ENCODE data around the gene EHMT1.

The EHMT1 gene

GRCh38 chr9:137755261-137755927 lies 136.6 kb downstream of the EHMT1 start:
- TF ChIP-seq, protein P1, sequence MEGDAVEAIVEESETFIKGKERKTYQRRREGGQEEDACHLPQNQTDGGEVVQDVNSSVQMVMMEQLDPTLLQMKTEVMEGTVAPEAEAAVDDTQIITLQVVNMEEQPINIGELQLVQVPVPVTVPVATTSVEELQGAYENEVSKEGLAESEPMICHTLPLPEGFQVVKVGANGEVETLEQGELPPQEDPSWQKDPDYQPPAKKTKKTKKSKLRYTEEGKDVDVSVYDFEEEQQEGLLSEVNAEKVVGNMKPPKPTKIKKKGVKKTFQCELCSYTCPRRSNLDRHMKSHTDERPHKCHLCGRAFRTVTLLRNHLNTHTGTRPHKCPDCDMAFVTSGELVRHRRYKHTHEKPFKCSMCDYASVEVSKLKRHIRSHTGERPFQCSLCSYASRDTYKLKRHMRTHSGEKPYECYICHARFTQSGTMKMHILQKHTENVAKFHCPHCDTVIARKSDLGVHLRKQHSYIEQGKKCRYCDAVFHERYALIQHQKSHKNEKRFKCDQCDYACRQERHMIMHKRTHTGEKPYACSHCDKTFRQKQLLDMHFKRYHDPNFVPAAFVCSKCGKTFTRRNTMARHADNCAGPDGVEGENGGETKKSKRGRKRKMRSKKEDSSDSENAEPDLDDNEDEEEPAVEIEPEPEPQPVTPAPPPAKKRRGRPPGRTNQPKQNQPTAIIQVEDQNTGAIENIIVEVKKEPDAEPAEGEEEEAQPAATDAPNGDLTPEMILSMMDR (IDR thresholded peaks at IDR 0.05; ENCODE audit: extremely low read depth, missing control alignments) = no peak
- no peak for DNase-seq (ENCODE audit: low spot score)

DNA sequence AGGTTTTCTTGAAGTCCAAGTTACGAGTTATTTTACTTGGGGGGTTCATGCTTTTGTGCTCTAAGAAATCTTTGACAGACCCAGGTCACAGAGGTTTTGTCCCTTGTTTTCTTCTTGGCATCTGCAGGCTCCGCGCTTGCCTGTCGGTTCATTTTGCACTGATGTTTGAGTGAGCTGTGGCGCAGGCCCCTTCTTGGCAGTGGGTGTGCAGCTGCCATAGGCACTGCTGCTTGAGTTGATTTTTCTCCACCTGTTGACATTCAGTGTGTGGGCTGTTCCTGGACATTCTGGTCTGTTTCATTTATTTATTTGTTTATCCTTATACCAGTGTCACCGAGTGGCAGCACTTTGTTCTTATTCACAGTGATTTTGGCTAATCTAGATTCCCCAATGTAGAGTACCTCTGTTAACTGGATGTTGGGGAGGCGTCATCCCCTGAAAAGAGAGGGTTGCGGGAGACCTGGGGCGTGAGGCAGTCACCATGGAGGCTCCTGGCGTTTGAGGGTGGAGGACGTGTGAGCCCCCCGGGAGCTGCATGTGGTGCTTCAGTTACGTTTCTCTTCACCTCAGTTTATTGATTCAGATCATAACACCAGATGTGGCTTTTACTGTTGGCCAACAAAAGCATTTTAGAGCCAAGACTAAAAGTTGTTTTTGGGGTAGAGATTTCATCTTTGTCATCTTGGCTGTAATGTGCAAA lies 137.4 kb downstream of the EHMT1 start:
- no peak for DNase-seq (ENCODE audit: low spot score)
- TF ChIP-seq, protein P1 (IDR thresholded peaks at IDR 0.05; ENCODE audit: extremely low read depth, missing control alignments) = no peak

DNA sequence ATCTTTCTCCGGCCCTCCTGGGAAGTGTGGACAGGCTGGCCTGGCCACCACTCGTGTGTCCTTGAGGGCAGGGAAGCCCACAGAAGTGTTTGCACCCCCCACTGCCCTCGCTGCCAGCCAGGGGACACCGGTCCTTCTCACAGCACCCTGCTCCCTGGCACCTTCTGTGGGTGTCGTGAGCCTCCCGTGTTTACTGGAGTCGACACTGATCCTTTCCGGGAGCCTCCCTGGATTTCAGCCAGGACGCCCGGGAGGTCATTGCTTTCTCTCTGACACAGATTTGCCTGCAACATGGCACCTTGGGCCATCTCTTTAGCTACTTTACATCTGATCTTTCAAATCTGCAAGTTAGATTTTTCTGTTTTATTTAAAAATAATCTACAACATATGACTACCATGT lies 138.3 kb downstream of the EHMT1 start:
- DNase-seq (ENCODE audit: low spot score) = no peak
- TF ChIP-seq, protein P1 (IDR thresholded peaks at IDR 0.05; ENCODE audit: extremely low read depth, missing control alignments) = no peak

DNA sequence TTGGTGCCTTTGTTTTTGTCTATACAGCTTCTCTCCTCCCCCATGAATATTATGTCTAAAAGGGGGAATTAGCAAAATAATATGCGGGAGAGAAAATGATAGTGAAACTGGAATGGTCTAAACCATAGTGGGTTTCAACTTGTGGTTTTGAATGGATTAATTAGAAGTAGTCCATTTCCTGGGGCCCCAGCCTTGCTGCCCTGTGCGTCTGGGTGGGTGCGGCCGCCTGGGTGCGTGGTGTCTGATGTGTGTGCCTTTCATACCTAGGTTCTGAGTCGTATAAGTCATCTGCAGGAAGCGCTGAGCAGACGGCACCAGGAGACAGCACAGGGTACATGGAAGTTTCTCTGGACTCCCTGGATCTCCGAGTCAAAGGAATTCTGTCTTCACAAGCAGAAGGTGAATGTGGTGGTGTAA lies 138.8 kb downstream of the EHMT1 start:
- peak; percentile 58 for DNase-seq (ENCODE audit: low spot score)

DNA sequence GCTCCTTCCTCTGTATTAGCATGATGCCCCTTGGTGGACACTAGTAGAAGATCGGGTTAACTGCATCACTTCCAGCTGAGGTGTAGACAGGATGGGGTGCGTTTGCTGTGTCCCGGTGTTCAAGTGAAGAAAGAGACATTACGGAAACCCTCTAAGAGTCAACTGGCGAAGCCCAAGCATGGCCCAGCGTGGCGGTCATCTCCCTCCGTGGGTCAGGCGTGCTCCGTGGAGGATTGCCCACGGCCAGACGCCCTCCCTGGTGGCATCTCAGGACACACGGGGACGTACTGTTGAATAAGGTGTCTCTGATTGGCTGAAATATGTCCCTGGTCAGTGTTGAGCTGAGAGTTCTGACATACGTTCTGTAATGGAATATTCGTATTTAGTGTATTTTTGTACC lies 139.3 kb downstream of the EHMT1 start:
- no peak for DNase-seq (ENCODE audit: low spot score)
- TF ChIP-seq, protein P1 (IDR thresholded peaks at IDR 0.05; ENCODE audit: extremely low read depth, missing control alignments) = no peak

More for the DNA sequence above, 138.8 kb downstream of the EHMT1 start:
- TF ChIP-seq, protein P1 (IDR thresholded peaks at IDR 0.05; ENCODE audit: extremely low read depth, missing control alignments) = no peak

- TF ChIP-seq, protein P1 (IDR thresholded peaks at IDR 0.05; ENCODE audit: extremely low read depth, missing control alignments) = no peak
These were observed 140.3 kb downstream of the EHMT1 start for GRCh38 chr9:137759117-137759516.

DNA sequence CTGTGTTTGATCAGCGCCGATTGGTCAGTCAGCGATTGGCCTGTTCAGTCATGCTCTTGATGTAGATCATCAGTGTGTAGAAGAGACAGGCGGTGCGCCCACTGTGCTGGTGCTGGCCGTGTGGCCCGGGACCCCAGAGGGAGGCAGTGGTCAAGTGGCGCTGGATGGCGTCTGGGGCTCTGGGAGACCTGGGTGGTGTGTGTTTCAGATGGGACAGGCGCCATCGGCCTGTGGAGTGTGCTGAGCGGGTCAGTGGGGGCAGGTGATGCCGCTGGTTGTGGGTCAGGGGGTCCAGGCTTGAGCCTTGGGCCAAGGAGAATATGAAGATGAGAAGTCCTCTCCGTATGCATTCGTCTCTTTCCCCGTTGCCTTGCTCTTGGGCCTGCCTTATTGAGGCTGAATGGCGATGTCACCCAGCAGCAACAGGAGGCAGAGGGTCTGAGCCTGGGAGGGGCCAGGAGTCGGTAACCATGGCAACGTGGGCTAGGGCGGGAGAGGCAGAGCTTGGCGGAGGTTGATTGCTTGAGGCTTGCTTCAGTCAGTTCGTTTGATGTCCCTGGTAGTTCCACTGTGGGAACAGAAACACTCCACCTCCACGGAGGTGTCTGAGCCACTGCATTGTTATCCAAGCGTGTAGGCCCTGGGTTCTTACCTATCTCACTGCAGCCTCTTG lies 141.0 kb downstream of the EHMT1 start:
- DNase-seq (ENCODE audit: low spot score) = no peak
- TF ChIP-seq, protein P1 (IDR thresholded peaks at IDR 0.05; ENCODE audit: extremely low read depth, missing control alignments) = no peak

More at GRCh38 chr9:137759117-137759516, 140.3 kb downstream of the EHMT1 start:
- DNase-seq (ENCODE audit: low spot score) = peak; percentile 68
